Natural killer cell (primary cell): Measurements from ENCODE around the gene CHD6. TPM values are rescaled to one million over a fixed set of nuclear protein-coding genes. Genes with fewer than 3 reads are reported as not detected.

Experiments
- ATAC-seq, 3 donors: fragments of 150-1000 bp in 2 of 3; fragments of 200-7000 bp in 1 of 3; cut with Tn5 transposase; 1 replicate in 1 of 3; 2 replicates in 2 of 3; pipeline ENCODE4 v1.10.0; 2021; ENCODE audit warnings: mild to moderate bottlenecking in 2 of 3, moderate library complexity in 2 of 3
- DNase-seq, 2 donors: peaks; one replicate each; pipeline versions ENCODE4 v3.0.0 to v3.0.0-alpha.2; 2013 to 2021; ENCODE audit warnings: mixed read lengths in 1 of 2
- H3K27ac ChIP-seq: one replicate; pipeline ENCODE4 v1.5.1; 2013; ENCODE audit warnings: mild to moderate bottlenecking, low read length
- H3K27me3 ChIP-seq: one replicate; pipeline ENCODE4 v1.6.1; 2013; ENCODE audit warnings: low read length; ENCODE audit not compliant: control insufficient read depth, insufficient read depth
- H3K36me3 ChIP-seq: one replicate; pipeline ENCODE4 v1.6.1; 2013; ENCODE audit warnings: low read length; ENCODE audit not compliant: control insufficient read depth, insufficient read depth
- H3K4me1 ChIP-seq: one replicate; pipeline ENCODE4 v1.6.1; 2013; ENCODE audit warnings: low read length; ENCODE audit not compliant: control insufficient read depth, insufficient read depth
- H3K4me3 ChIP-seq: one replicate; pipeline ENCODE4 v1.5.1; 2013; ENCODE audit warnings: low read length
- H3K9me3 ChIP-seq: one replicate; pipeline ENCODE4 v1.6.1; 2013; ENCODE audit warnings: low read length; ENCODE audit not compliant: control insufficient read depth, insufficient read depth
- H3K27ac Mint-ChIP-seq, 2 donors: one replicate each; pipeline ENCODE4 v1.8.0; 2022; ENCODE audit warnings: mild to moderate bottlenecking in 2 of 2, mixed read lengths in 2 of 2, moderate library complexity in 1 of 2
- H3K27me3 Mint-ChIP-seq, 2 donors: one replicate each; pipeline ENCODE4 v1.8.0; 2022; ENCODE audit warnings: low read depth in 2 of 2, mixed read lengths in 2 of 2
- H3K36me3 Mint-ChIP-seq: one replicate; pipeline ENCODE4 v1.8.0; 2022; ENCODE audit warnings: mixed read lengths
- H3K4me1 Mint-ChIP-seq, 2 donors: one replicate each; pipeline ENCODE4 v1.8.0; 2022; ENCODE audit warnings: mixed read lengths in 2 of 2
- H3K4me3 Mint-ChIP-seq: one replicate; pipeline ENCODE4 v1.8.0; 2022; ENCODE audit warnings: mild to moderate bottlenecking, moderate library complexity, mixed read lengths
- H3K9me3 Mint-ChIP-seq, 2 donors: one replicate each; pipeline ENCODE4 v1.8.0; 2022; ENCODE audit warnings: mixed read lengths in 2 of 2
- WGBS: methylation state at CpG from one replicate; pipeline ENCODE4 v1.1.7; 2013; ENCODE audit warnings: missing lambda C conversion rate; ENCODE audit not compliant: insufficient coverage; 5-methylcytosine and 5-hydroxymethylcytosine counted together
- intact Hi-C: fragments of 100-400 bp; cut with micrococcal nuclease; formaldehyde crosslinking; loops from one replicate; pipeline ENCODE4 v1.14.2; 2022
- total RNA-seq, 4 donors: library from RNA; stranded (reverse); fragments of 120-200 nt in 1 of 4; gene quantifications; one replicate each; pipeline versions ENCODE4 v1.2.3 to v1.2.4, GENCODE V29; 2013 to 2022
- TF ChIP-seq, protein P1 (sequence below): fragments of 200-600 bp; IDR thresholded peaks from one replicate; pipeline ENCODE4 v1.8.0; 2022; ENCODE audit warnings: antibody characterized with exemption

Gene CHD6
- total RNA-seq, 3 donors from 2014 or later (not counting 1 experiment from before 2014, with no cell fraction given), result 82.8 to 96.6 (median 90.4) TPM

DNA sequence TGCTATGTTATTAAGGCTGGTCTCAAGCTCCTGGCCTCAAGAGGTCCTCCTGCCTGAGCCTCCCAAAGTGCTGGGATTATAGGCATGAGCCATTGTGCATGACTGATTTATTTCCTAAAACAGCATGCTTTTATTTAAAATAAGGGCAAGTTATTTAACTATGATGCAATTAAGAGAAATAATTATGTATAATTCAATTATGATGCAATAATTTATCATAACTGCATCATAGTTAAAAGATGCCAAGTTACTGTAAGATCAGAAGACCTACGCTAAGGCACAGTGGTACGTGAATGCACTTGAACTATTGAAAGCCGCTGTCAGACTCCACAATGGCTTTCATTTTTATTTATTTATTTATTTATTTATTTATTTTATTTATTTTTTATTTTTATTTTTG, 227.3 kb downstream of the CHD6 start:
- Histone ChIP-seq H3K36me3 (no peaks in the 10 kb centered on the region), H3K4me1 (no peaks in the 10 kb centered on the region), H3K4me3 (no peak overlapping the region), H3K27ac (no peak overlapping the region), H3K27me3 (no peaks in the 10 kb centered on the region), H3K9me3 (no peaks in the 10 kb centered on the region)
- Mint-ChIP-seq H3K4me1 (no peaks in the 10 kb centered on the region), H3K27me3 (peaks cover 0 to 5% of the 10 kb centered on the region in 2 donors), H3K9me3 (no peaks in the 10 kb centered on the region), H3K27ac (no peak overlapping the region), H3K36me3 (no peaks in the 10 kb centered on the region), H3K4me3 (no peak overlapping the region)
- DNase-seq, result no peak
- TF ChIP-seq, protein P1, sequence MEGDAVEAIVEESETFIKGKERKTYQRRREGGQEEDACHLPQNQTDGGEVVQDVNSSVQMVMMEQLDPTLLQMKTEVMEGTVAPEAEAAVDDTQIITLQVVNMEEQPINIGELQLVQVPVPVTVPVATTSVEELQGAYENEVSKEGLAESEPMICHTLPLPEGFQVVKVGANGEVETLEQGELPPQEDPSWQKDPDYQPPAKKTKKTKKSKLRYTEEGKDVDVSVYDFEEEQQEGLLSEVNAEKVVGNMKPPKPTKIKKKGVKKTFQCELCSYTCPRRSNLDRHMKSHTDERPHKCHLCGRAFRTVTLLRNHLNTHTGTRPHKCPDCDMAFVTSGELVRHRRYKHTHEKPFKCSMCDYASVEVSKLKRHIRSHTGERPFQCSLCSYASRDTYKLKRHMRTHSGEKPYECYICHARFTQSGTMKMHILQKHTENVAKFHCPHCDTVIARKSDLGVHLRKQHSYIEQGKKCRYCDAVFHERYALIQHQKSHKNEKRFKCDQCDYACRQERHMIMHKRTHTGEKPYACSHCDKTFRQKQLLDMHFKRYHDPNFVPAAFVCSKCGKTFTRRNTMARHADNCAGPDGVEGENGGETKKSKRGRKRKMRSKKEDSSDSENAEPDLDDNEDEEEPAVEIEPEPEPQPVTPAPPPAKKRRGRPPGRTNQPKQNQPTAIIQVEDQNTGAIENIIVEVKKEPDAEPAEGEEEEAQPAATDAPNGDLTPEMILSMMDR, result no peak
- WGBS, result no CpG with 5 or more reads among the region's 3 CpGs
- intact Hi-C loops, result no loop called here
- ATAC-seq, result no peak

GRCh38 chr20:41387444-41387851, 230.7 kb downstream of the CHD6 start:
- peaks cover 8 to 10% of the 10 kb centered on the region in 2 donors for H3K27me3 Mint-ChIP-seq
- H3K9me3 Mint-ChIP-seq, result no peaks in the 10 kb centered on the region
- Histone ChIP-seq H3K27me3 (no peaks in the 10 kb centered on the region), H3K4me3 (no peak overlapping the region), H3K4me1 (no peaks in the 10 kb centered on the region), H3K9me3 (no peaks in the 10 kb centered on the region), H3K27ac (no peak overlapping the region), H3K36me3 (no peaks in the 10 kb centered on the region)
- TF ChIP-seq, protein P1, result no peak
- no peak overlapping the region for H3K27ac Mint-ChIP-seq
- H3K4me3 Mint-ChIP-seq, result no peak overlapping the region
- intact Hi-C loops, result no loop called here
- no peaks in the 10 kb centered on the region for H3K36me3 Mint-ChIP-seq
- 69% methylated on average over 9 of the region's 9 CpGs for WGBS
- no peak for ATAC-seq
- no peak for DNase-seq
- H3K4me1 Mint-ChIP-seq, result no peaks in the 10 kb centered on the region

DNA sequence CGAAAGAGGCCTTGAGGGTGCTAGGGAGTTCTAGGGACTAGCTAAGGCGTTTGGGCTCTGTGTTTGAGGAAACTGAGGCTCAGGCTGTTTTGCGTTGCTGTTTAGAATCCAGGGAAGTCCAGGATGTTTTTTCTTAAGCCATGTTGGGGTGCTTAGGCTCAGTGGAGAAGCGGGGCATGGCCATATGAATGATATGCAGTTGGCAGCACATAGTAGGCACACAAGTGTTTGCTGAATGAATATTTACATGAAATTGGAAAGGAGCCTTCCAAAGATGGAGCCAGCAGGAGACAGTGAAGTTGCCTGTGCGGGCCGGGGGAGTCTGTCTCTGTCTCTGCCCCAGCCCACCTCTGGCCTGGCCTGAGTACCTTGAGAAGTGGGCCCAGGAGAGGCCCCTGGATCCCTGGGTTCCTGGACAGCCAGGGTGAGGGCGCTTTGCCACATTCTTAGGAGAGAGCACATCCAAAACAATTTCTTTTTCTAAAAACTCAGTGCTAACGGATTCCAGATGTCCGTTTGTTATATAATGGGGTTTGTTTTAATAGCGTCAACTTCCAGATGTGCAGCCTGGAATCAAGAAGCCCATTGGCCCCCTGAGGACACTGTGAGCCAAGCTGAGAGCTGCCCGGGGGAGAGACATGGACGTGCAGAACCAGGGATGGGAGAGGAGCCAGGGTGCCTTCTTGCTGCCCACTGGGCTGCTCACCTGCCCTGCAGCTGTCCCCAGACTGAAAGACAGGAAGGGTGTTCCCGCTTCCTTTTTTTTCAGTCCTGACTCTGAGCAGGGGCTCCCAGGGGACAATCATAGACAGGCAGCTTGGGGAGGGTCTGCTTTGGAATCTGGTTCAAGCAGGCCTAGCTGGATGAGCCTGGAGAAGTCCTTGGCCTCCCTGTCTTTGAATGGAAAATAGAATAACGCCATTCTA, 231.4 kb downstream of the CHD6 start:
- Mint-ChIP-seq H3K36me3 (no peaks in the 10 kb centered on the region), H3K4me1 (no peaks in the 10 kb centered on the region), H3K27ac (no peak overlapping the region), H3K9me3 (no peaks in the 10 kb centered on the region), H3K4me3 (no peak overlapping the region), H3K27me3 (peaks cover 8 to 10% of the 10 kb centered on the region in 2 donors)
- DNase-seq (no peak), ATAC-seq (no peak)
- WGBS, result 86% methylated on average over 14 of the region's 14 CpGs
- Histone ChIP-seq H3K9me3 (no peaks in the 10 kb centered on the region), H3K4me3 (no peak overlapping the region), H3K27me3 (no peaks in the 10 kb centered on the region), H3K36me3 (no peaks in the 10 kb centered on the region), H3K27ac (no peak overlapping the region), H3K4me1 (no peaks in the 10 kb centered on the region)
- TF ChIP-seq, protein P1, result no peak
- intact Hi-C loops, result no loop called here
